ENCODE data around the gene SCT.

DNA sequence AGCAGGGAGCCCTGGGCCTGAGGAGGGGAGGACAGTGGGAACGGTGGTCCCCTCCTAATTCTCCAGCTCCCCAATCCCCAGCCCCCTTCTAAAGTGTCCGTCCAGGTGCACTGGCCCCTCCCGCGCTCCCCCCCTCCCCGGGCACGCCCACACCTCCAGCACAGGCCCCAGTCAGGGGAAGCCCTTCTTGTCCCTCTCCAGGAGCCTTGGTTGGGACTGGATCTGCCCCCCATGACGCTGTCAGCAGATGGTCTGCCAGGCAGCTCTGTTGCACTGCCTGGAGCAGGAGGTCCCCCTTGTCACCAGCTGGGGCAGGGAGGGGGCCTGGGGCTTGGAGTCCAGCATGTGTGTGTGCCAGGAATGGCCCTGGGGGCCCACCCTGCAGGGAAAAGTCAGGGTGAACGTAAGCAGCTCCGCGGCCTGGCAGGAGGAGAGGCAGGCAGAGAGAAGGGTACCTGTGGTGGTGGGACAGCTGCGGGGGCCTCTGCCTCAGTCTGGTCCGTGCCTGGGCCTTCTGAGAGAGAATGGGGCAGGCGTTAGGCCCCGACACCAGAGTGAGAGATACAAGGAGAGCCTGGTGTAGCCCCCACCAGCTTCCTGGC is 12.9 kb downstream of the SCT start:
- TF ChIP-seq, protein P1, sequence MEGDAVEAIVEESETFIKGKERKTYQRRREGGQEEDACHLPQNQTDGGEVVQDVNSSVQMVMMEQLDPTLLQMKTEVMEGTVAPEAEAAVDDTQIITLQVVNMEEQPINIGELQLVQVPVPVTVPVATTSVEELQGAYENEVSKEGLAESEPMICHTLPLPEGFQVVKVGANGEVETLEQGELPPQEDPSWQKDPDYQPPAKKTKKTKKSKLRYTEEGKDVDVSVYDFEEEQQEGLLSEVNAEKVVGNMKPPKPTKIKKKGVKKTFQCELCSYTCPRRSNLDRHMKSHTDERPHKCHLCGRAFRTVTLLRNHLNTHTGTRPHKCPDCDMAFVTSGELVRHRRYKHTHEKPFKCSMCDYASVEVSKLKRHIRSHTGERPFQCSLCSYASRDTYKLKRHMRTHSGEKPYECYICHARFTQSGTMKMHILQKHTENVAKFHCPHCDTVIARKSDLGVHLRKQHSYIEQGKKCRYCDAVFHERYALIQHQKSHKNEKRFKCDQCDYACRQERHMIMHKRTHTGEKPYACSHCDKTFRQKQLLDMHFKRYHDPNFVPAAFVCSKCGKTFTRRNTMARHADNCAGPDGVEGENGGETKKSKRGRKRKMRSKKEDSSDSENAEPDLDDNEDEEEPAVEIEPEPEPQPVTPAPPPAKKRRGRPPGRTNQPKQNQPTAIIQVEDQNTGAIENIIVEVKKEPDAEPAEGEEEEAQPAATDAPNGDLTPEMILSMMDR (IDR thresholded peaks at IDR 0.05): no peak
- no peak for TF ChIP-seq POLR2A (IDR thresholded peaks at IDR 0.05)
